ENCODE data around the gene COX6A2. TPM values are rescaled to one million over a fixed set of nuclear protein-coding genes. Genes with fewer than 3 reads are reported as not detected.

Gene COX6A2
- total RNA-seq, 4 donors from 2014 or later: not detected

DNA sequence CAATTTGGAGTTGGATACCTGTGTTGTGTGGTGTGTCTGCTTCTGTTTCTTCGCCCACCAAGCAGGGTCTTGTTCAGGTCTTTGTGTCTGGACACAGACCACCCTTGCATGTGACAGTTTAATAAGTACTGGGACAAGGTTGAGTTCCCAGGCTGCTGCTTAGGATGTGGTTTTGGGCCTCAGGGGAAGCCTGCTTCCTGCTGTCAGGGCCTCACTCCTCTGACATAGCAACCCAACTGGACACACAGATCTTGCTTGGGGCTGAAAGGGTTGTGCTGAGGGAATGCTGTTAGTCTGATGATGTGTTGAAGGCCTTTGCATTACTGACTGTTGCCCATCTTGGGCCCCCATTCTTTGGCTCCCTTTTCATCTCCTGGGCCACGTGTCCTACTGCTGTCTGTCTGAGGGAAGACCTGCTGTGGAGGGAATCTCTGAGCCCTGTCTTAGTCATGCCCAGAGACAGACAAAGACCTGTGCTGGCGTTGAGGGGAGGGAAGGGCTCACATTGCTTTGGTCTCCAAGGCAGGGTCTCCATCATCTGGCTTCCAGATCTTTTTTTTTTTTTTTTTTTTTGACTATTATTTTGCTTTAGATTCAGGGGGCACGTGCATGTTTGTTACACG, 39.1 kb upstream of the COX6A2 start:
- Histone ChIP-seq H3K4me3 (no peak overlapping the region), H3K27ac (no peak overlapping the region), H3K9me3 (no peaks in the 10 kb centered on the region), H3K36me3 (peaks cover 24 to 53% (median 32%) of the 10 kb centered on the region in 3 donors), H3K4me1 (peaks cover 0 to 17% (median 9%) of the 10 kb centered on the region in 3 donors), H3K27me3 (peaks cover 0 to 3% (median 0%) of the 10 kb centered on the region in 4 donors)
- no peak for TF ChIP-seq POLR2A (IDR thresholded peaks at IDR 0.05)
- TF ChIP-seq CTCF (IDR thresholded peaks at IDR 0.05): no peak
- 75 to 80% methylated on average over 2 to 5 of the region's 5 CpGs for WGBS, 2 donors
- no peak for DNase-seq
- intact Hi-C loops (cut with DNase I): no loop called here

DNA sequence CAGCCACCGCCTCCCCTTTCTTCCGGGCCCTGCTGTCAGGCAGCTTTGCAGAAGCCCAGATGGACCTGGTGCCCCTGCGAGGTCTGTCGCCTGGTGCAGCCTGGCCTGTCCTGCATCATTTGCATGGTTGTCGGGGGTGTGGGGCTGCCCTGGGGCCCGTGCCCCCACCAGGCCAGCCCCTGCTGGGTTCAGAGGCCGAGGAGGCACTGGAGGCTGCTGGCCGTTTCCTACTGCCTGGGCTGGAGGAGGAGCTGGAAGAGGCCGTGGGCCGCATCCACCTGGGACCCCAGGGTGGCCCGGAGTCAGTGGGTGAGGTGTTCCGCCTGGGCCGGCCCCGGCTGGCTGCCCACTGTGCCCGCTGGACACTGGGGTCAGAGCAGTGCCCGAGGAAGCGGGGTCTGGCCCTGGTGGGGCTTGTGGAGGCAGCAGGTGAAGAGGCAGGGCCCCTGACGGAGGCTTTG, 38.3 kb upstream of the COX6A2 start:
- peaks cover 0 to 9% (median 6%) of the 10 kb centered on the region in 3 donors for H3K4me1 ChIP-seq
- TF ChIP-seq POLR2A (IDR thresholded peaks at IDR 0.05) (no peak), CTCF (IDR thresholded peaks at IDR 0.05) (no peak)
- no peaks in the 10 kb centered on the region for H3K27me3 ChIP-seq
- peaks cover 27 to 61% (median 37%) of the 10 kb centered on the region in 3 donors for H3K36me3 ChIP-seq
- WGBS, 2 donors: 92 to 94% methylated on average over 2 to 3 of the region's 18 CpGs
- no peak overlapping the region for H3K4me3 ChIP-seq
- no peaks in the 10 kb centered on the region for H3K9me3 ChIP-seq
- DNase-seq: no peak
- no peak overlapping the region for H3K27ac ChIP-seq
- intact Hi-C loops (cut with DNase I): no loop called here

DNA sequence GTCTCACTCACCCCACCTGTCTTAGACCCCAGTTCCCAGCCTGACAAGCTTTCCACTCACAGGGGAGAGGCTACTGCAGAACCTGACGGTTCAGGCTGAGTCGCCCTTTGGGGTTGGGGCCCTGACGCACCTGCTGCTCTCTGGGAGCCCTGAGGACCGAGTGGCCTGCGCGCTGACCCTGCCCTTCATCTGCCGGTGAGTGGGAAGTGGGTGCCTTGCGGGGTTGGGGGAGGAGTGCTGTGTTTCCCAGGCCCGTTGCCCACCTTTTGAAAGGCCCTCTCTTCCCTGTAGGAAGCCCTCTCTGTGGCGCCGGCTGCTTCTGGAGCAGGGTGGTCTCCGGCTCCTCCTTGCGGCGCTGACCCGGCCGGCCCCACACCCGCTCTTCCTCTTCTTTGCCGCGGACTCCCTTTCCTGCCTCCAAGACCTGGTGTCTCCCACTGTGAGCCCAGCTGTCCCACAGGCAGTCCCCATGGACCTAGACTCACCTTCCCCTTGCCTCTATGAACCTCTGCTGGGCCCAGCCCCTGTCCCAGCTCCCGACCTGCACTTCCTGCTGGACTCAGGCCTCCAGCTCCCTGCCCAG, 37.7 kb upstream of the COX6A2 start:
- peaks cover 27 to 64% (median 37%) of the 10 kb centered on the region in 3 donors for H3K36me3 ChIP-seq
- DNase-seq: no peak
- H3K27ac ChIP-seq: no peak overlapping the region
- H3K27me3 ChIP-seq: no peaks in the 10 kb centered on the region
- no peak overlapping the region for H3K4me3 ChIP-seq
- H3K9me3 ChIP-seq: no peaks in the 10 kb centered on the region
- peaks cover 0 to 8% (median under 1%) of the 10 kb centered on the region in 3 donors for H3K4me1 ChIP-seq
- WGBS, 2 donors: 95% methylated on average over 10 to 18 of the region's 20 CpGs
- intact Hi-C loops (cut with DNase I): no loop called here
- no peak for TF ChIP-seq POLR2A (IDR thresholded peaks at IDR 0.05)
- TF ChIP-seq CTCF (IDR thresholded peaks at IDR 0.05): no peak

DNA sequence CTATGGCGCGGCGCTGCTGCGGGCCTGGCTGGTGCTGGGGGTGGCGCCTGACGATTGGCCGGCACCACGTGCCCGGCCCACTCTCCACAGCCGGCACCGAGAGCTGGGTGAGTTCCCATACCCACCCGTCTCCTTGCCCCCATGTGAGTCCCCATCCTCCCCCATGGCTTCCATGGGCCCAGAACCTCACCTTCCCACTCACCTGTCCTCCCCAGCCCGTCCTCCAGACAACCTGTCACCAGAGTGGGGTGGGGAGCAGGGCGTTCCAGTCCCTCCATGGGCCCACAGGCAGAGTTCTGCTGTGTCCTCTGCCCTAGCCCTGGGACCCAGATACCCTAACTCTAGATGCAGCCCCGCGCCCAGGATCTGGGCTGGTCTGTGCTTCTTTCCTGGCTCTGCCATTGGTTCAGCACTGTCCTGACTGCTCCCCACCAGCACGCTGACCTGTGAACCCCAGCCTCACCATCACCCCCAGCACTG, 36.7 kb upstream of the COX6A2 start:
- H3K4me3 ChIP-seq: no peak overlapping the region
- 93 to 94% methylated on average over 7 to 16 of the region's 17 CpGs for WGBS, 2 donors
- H3K27me3 ChIP-seq: no peaks in the 10 kb centered on the region
- peaks cover 27 to 64% (median 37%) of the 10 kb centered on the region in 3 donors for H3K36me3 ChIP-seq
- no peak overlapping the region for H3K27ac ChIP-seq
- H3K4me1 ChIP-seq: peaks cover 7 to 15% (median 8%) of the 10 kb centered on the region in 3 donors
- intact Hi-C loops (cut with DNase I): no loop called here
- TF ChIP-seq CTCF (IDR thresholded peaks at IDR 0.05) (no peak), POLR2A (IDR thresholded peaks at IDR 0.05) (no peak)
- DNase-seq: no peak
- no peaks in the 10 kb centered on the region for H3K9me3 ChIP-seq

GRCh38 chr16:31464348-31464769, 36.2 kb upstream of the COX6A2 start:
- intact Hi-C loops (cut with DNase I): no loop called here
- DNase-seq: no peak
- 93 to 95% methylated on average over 2 to 12 of the region's 36 CpGs for WGBS, 2 donors
- no peak overlapping the region for H3K4me3 ChIP-seq
- H3K9me3 ChIP-seq: no peaks in the 10 kb centered on the region
- H3K27ac ChIP-seq: no peak overlapping the region
- peaks cover 27 to 64% (median 37%) of the 10 kb centered on the region in 3 donors for H3K36me3 ChIP-seq
- H3K27me3 ChIP-seq: no peaks in the 10 kb centered on the region
- H3K4me1 ChIP-seq: peaks cover 7 to 15% (median 8%) of the 10 kb centered on the region in 3 donors
- TF ChIP-seq CTCF (IDR thresholded peaks at IDR 0.05) (no peak), POLR2A (IDR thresholded peaks at IDR 0.05) (no peak)

Measured in esophagus squamous epithelium (tissue), 5 donors.